GM18502 (cell line): ENCODE data around the gene CCDC157.
"Not testable (repeated sequence)": the region's sequence is repeated elsewhere in the genome, so short reads cannot be mapped to it uniquely, and the experiment has no call there.

Experiments used
- ATAC-seq: cut with Tn5 transposase; IDR thresholded peaks from one replicate; pipeline ENCODE4 v1.9.1; 2021; ENCODE audit warnings: mild to moderate bottlenecking; ENCODE audit not compliant: unreplicated experiment, poor library complexity

The CCDC157 gene

GRCh38 chr22:30325065-30325720 lies 31.6 kb upstream of the CCDC157 start:
- ATAC-seq, result no peak

- ATAC-seq, result no peak
Measured at GRCh38 chr22:30325724-30326254, 31.0 kb upstream of the CCDC157 start.

GRCh38 chr22:30326255-30326705 lies 30.5 kb upstream of the CCDC157 start:
- ATAC-seq, result peak; percentile 30

- ATAC-seq, result peak; percentile 89
Measured at GRCh38 chr22:30326706-30327362, 30.0 kb upstream of the CCDC157 start, which contains the start of gene TBC1D10A. TSS of gene TBC1D10A (minus strand) at chr22:30326941. CDS start at chr22:30326881, 60 bp downstream.

GRCh38 chr22:30327864-30328345 lies 28.9 kb upstream of the CCDC157 start:
- ATAC-seq, result no peak

GRCh38 chr22:30328466-30329049 lies 28.2 kb upstream of the CCDC157 start:
- no peak for ATAC-seq

- ATAC-seq, result no peak
Measured at GRCh38 chr22:30332551-30332950, 24.3 kb upstream of the CCDC157 start.

GRCh38 chr22:30332994-30333706 lies 23.7 kb upstream of the CCDC157 start:
- no peak for ATAC-seq

- ATAC-seq, result no peak
Measured at GRCh38 chr22:30333707-30334087, 23.1 kb upstream of the CCDC157 start.

- no peak for ATAC-seq
Measured at GRCh38 chr22:30334646-30335045, 22.2 kb upstream of the CCDC157 start.

- ATAC-seq, result no peak
Measured at GRCh38 chr22:30335236-30335635, 21.6 kb upstream of the CCDC157 start.

- ATAC-seq, result no peak
Measured at GRCh38 chr22:30336752-30337460, 19.9 kb upstream of the CCDC157 start.

GRCh38 chr22:30337461-30337778 lies 19.4 kb upstream of the CCDC157 start:
- no peak for ATAC-seq

GRCh38 chr22:30338341-30338740 lies 18.5 kb upstream of the CCDC157 start:
- not testable (repeated sequence) for ATAC-seq

GRCh38 chr22:30338802-30339201 lies 18.0 kb upstream of the CCDC157 start:
- no peak for ATAC-seq

- no peak for ATAC-seq
Measured at GRCh38 chr22:30340911-30341685, 15.7 kb upstream of the CCDC157 start.

GRCh38 chr22:30344447-30345200 lies 12.2 kb upstream of the CCDC157 start:
- ATAC-seq, result no peak

- ATAC-seq, result no peak
Measured at GRCh38 chr22:30347255-30347892, 9.4 kb upstream of the CCDC157 start.
